ENCODE results near the gene C1S.

C1S gene

GRCh38 chr12:7113389-7113871 is 52.9 kb downstream of the C1S start:
- no peak overlapping the region for H3K27ac ChIP-seq
- no peak for TF ChIP-seq ZFX (IDR thresholded peaks at IDR 0.05; ENCODE audit: borderline replicate concordance)
- TF ChIP-seq CTCF (IDR thresholded peaks at IDR 0.05) = peak; percentile 97

GRCh38 chr12:7114008-7114407 is 53.5 kb downstream of the C1S start:
- TF ChIP-seq ZFX (IDR thresholded peaks at IDR 0.05; ENCODE audit: borderline replicate concordance) = no peak
- TF ChIP-seq CTCF (IDR thresholded peaks at IDR 0.05) = no peak

DNA sequence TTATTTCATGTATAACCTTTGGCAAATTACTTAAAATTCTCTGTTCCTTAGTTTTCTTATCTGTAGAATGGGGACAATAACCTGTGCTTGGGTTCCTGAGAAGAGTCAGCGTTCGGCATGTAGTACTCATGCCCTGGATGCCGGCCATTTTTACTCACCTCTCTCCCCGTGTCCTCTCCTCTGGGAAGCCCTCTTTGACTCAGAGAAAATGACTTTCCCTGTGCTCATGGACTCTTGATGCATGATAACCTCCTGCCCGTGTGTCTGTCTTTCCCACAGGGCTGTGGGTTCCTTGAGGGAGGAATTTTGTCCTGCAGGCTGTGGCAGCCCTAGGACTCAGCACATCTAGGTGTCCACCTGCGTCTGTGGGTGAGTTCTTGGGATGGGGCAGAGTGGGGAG is 54.3 kb downstream of the C1S start:
- no peak overlapping the region for H3K27ac ChIP-seq
- TF ChIP-seq CTCF (IDR thresholded peaks at IDR 0.05) (no peak), ZFX (IDR thresholded peaks at IDR 0.05; ENCODE audit: borderline replicate concordance) (no peak)

More at GRCh38 chr12:7114008-7114407, 53.5 kb downstream of the C1S start:
- no peak overlapping the region for H3K27ac ChIP-seq

DNA sequence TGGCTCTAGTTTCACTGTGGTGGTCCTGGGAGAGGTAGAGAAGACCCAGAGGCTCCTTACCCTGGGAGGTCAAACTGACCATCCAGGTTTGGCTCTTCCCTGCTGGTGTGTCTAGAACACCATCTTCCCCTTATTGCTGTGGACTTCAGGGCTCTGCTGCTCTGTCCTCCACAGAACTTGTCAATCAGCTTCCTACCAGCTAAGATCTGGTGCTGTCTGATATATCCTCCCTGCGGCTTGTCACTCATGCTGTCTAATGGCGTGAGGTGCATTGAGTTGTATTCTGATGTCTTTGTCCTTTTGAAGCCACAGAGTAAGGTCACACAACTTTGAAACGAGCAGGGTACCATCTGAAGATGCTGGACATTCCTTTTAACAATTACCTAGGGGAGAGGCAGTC is 55.7 kb downstream of the C1S start:
- no peak overlapping the region for H3K27ac ChIP-seq

DNA sequence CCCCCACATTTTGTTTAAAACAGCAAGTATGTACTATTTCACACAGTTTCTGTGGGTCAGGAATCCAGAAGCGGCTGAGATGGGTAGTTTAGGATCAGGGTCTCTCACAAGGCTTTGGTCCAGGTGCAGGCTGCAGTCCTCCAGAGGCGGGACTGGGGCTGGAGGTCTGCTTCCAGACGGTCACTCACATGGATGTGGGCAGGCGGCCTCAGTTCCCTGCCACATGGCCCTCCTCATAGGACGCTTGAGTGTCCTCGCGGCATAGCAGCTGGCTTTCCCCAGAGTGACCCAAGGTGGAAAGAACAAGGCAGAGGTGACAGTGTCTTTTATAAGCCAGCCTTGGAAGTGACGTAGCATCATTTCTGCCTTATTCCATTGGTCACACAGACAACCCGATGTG is 56.4 kb downstream of the C1S start:
- TF ChIP-seq ZFX (IDR thresholded peaks at IDR 0.05; ENCODE audit: borderline replicate concordance) (no peak), CTCF (IDR thresholded peaks at IDR 0.05) (no peak)
- no peak overlapping the region for H3K27ac ChIP-seq

More for the DNA sequence above, 55.7 kb downstream of the C1S start:
- TF ChIP-seq ZFX (IDR thresholded peaks at IDR 0.05; ENCODE audit: borderline replicate concordance) (no peak), CTCF (IDR thresholded peaks at IDR 0.05) (no peak)

- no peak overlapping the region for H3K27ac ChIP-seq
- TF ChIP-seq ZFX (IDR thresholded peaks at IDR 0.05; ENCODE audit: borderline replicate concordance) = no peak
- TF ChIP-seq CTCF (IDR thresholded peaks at IDR 0.05) = no peak
These were observed 57.2 kb downstream of the C1S start for GRCh38 chr12:7117670-7118069.

- no peak for TF ChIP-seq ZFX (IDR thresholded peaks at IDR 0.05; ENCODE audit: borderline replicate concordance)
- TF ChIP-seq CTCF (IDR thresholded peaks at IDR 0.05) = no peak
- no peak overlapping the region for H3K27ac ChIP-seq
These were observed 58.4 kb downstream of the C1S start for GRCh38 chr12:7118881-7119280.

Measured in 22Rv1 (cell line).